HepG2 (cell line): ENCODE measurements around the gene SLC38A3. TPM values are rescaled to one million over a fixed set of nuclear protein-coding genes. Genes with fewer than 3 reads are reported as not detected.

Experiments used
- ATAC-seq: fragments of 200-7000 bp; cut with Tn5 transposase; 3 replicates; pipeline ENCODE4 v1.9.1; 2020; ENCODE audit warnings: mild to moderate bottlenecking, moderate library complexity
- BruUV-seq: library from RNA; stranded (reverse); fragments of 400-500 nt; replicated peaks from 2 replicates; lab custom pipeline; 2021; lab: Mats Ljungman, UMichigan
- CTCF ChIA-PET: fragments of 300-600 bp; formaldehyde crosslinking; extraction: SDS; loops from one replicate; lab custom pipeline; 2021; ENCODE audit warnings: low total read pairs, inconsistent platforms, low intra/inter-chr PET ratio; lab: Yijun Ruan, JAX
- POLR2A ChIA-PET: fragments of 350-600 bp; sonication (Branson Sonifier 250); formaldehyde crosslinking; loops from one replicate; lab custom pipeline; 2020; ENCODE audit warnings: antibody characterized with exemption, inconsistent platforms; lab: Yijun Ruan, JAX
- DNase-seq: peaks from one replicate; pipeline ENCODE4 v3.0.0-alpha.2; 2015; ENCODE audit warnings: low spot score
- FAIRE-seq: peaks from 3 replicates; lab custom pipeline; 2011; peaks lifted over from hg19 to GRCh38; lab: Jason Lieb, UNC
- H2AFZ ChIP-seq: one replicate; pipeline ENCODE4 v1.6.1; 2011; ENCODE audit warnings: low read length, inconsistent platforms
- H3K27ac ChIP-seq: fragments of 300-600 bp; 3 replicates; pipeline ENCODE4 v1.8.0; 2011; ENCODE audit warnings: mixed run types, mild to moderate bottlenecking, mixed read lengths, low read length, inconsistent platforms; ENCODE audit not compliant: insufficient read depth; ENCODE audit errors: extremely low read length
- H3K27me3 ChIP-seq, 2 experiments: fragments of 200-600 bp in 1 of 2; 2 replicates in 1 of 2; 3 replicates in 1 of 2; pipeline versions ENCODE4 v1.6.0 to v1.8.0; 2011; ENCODE audit warnings: low read length in 2 of 2, mild to moderate bottlenecking in 2 of 2, moderate library complexity in 2 of 2, inconsistent platforms in 1 of 2; ENCODE audit not compliant: insufficient read depth in 2 of 2, control insufficient read depth in 1 of 2
- H3K36me3 ChIP-seq, 2 experiments: fragments of 200-600 bp in 1 of 2; replicated peaks in 1 of 2; 2 replicates in 1 of 2; 3 replicates in 1 of 2; pipeline versions ENCODE4 v1.5.1 to v1.8.0; 2011; ENCODE audit warnings: low read length in 2 of 2, inconsistent platforms in 1 of 2; ENCODE audit not compliant: insufficient read depth in 2 of 2, control insufficient read depth in 1 of 2
- H3K4me1 ChIP-seq: 2 replicates; pipeline ENCODE4 v1.5.1; 2012; ENCODE audit warnings: low read length, inconsistent platforms; ENCODE audit not compliant: insufficient read depth
- H3K4me2 ChIP-seq: 2 replicates; pipeline ENCODE4 v1.6.0; 2011; ENCODE audit warnings: low read depth, low read length, inconsistent platforms
- H3K4me3 ChIP-seq, 3 experiments: fragments of 200-600 bp in 1 of 3; sonication (generic), shearing (Covaris generic) in 1 of 3; replicated peaks in 1 of 3; 2 replicates each; pipeline ENCODE4 v1.5.1; 2011 to 2016; ENCODE audit warnings: low read length in 3 of 3, inconsistent platforms in 2 of 3, low read depth in 2 of 3, mild to moderate bottlenecking in 2 of 3, control low read depth in 1 of 3, mixed read lengths in 1 of 3; ENCODE audit not compliant: insufficient read depth in 1 of 3
- H3K79me2 ChIP-seq: one replicate; pipeline ENCODE4 v1.6.1; 2011; ENCODE audit warnings: low read length, inconsistent platforms; ENCODE audit not compliant: insufficient read depth
- H3K9ac ChIP-seq: 2 replicates; pipeline ENCODE4 v1.6.0; 2011; ENCODE audit warnings: mild to moderate bottlenecking, low read depth, low read length, inconsistent platforms; ENCODE audit not compliant: insufficient read depth
- H3K9me3 ChIP-seq: 2 replicates; pipeline ENCODE4 v1.5.1; 2012; ENCODE audit warnings: mild to moderate bottlenecking, low read length
- H4K20me1 ChIP-seq: 2 replicates; pipeline ENCODE4 v1.6.0; 2011; ENCODE audit warnings: inconsistent platforms, mild to moderate bottlenecking, low read length, moderate library complexity; ENCODE audit not compliant: insufficient read depth
- IRX3 ChIP-seq: sonication (generic); formaldehyde crosslinking; IDR thresholded peaks from 2 replicates; pipeline ENCODE4 v1.8.1; 2023; ENCODE audit warnings: mild to moderate bottlenecking, low read depth, missing genetic modification reagents, borderline replicate concordance
- KDM1A ChIP-seq: IDR thresholded peaks from 2 replicates; pipeline ENCODE4 v1.6.1; 2016; ENCODE audit warnings: missing compliant biosample characterization
- PCBP1 ChIP-seq: fragments of 200-400 bp; formaldehyde crosslinking; IDR thresholded peaks from 2 replicates; pipeline ENCODE4 v1.6.1; 2017; ENCODE audit warnings: mild to moderate bottlenecking, low read depth, low read length, borderline replicate concordance
- SNAPC5 ChIP-seq: sonication (generic); formaldehyde crosslinking; IDR thresholded peaks from 2 replicates; pipeline ENCODE4 v1.8.1; 2023; ENCODE audit warnings: mild to moderate bottlenecking, missing genetic modification reagents, borderline replicate concordance
- UBTF ChIP-seq: sonication (generic); formaldehyde crosslinking; IDR thresholded peaks from 2 replicates; pipeline ENCODE4 v1.4.0; 2020; ENCODE audit warnings: mild to moderate bottlenecking, missing genetic modification reagents
- ZBTB44 ChIP-seq: sonication (generic); formaldehyde crosslinking; IDR thresholded peaks from 2 replicates; pipeline ENCODE4 v1.4.0; 2020; ENCODE audit warnings: missing genetic modification reagents
- ZC3H4 ChIP-seq: sonication (generic); formaldehyde crosslinking; IDR thresholded peaks from 2 replicates; pipeline ENCODE4 v1.4.0; 2020; ENCODE audit warnings: missing genetic modification reagents, borderline replicate concordance
- ZMAT5 ChIP-seq: sonication (generic); formaldehyde crosslinking; IDR thresholded peaks from 2 replicates; pipeline ENCODE4 v1.5.0; 2020; ENCODE audit warnings: mild to moderate bottlenecking, low read depth, missing genetic modification reagents, borderline replicate concordance
- ZNF629 ChIP-seq: sonication (generic); formaldehyde crosslinking; conservative IDR thresholded peaks from 2 replicates; pipeline ENCODE4 v1.5.0; 2020; ENCODE audit warnings: missing genetic modification reagents
- WGBS: methylation state at CpG from one replicate; pipeline ENCODE4 v1.1.6; 2017; ENCODE audit warnings: low lambda C conversion rate; 5-methylcytosine and 5-hydroxymethylcytosine counted together
- in situ Hi-C: cut with HindIII; loops from 2 replicates; pipeline ENCODE4 v1.10.0; 2017; ENCODE audit warnings: low pct_unique_long_range_greater_than_20kb; ENCODE audit not compliant: extremely low pct_ligation_motif_present
- intact Hi-C: fragments of 100-400 bp; cut with micrococcal nuclease; formaldehyde crosslinking; loops from one replicate; pipeline ENCODE4 v1.10.0; 2022; ENCODE audit not compliant: unreplicated experiment
- polyA plus RNA-seq, 8 experiments: library from polyadenylated mRNA; depleted of rRNA in 3 of 8; stranded (reverse) in 7 of 8; unstranded in 1 of 8; fragments of >200 nt; fragmentation: Illumina TruSeq in 4 of 8; extraction: Trizol in 4 of 8; gene quantifications; 2 replicates each; pipeline versions ENCODE4 v1.2.1 to v1.2.3, GENCODE V29; 2011 to 2016; ENCODE audit warnings: low read depth in 4 of 8, missing spikeins in 1 of 8, mixed read lengths in 1 of 8; ENCODE audit not compliant: insufficient read depth in 1 of 8
- total RNA-seq, 5 experiments: library from RNA; depleted of rRNA; stranded (reverse); fragments of >200 nt; fragmentation: Illumina TruSeq; extraction: Trizol; gene quantifications; 2 replicates each; pipeline ENCODE4 v1.2.3, GENCODE V29; 2016; ENCODE audit warnings: low read depth in 1 of 5

SLC38A3 gene
- total and polyA plus RNA-seq, 2 of the 13 experiments (the other 11 are each of a cell fraction or from before 2014, with no cell fraction given): 29.8 to 164 TPM

GRCh38 chr3:50251220-50251619, 46.1 kb downstream of the SLC38A3 start:
- peaks cover 5 to 20% of the 10 kb centered on the region in 2 experiments; a peak in 4 of 5 replicates for H3K36me3 ChIP-seq
- in situ Hi-C loops: no loop called here
- CTCF ChIA-PET: no interaction called here
- no peak overlapping the region for H3K4me3 ChIP-seq
- no peak for FAIRE-seq
- 98% methylated on average over 8 of the region's 8 CpGs for WGBS
- H3K79me2 ChIP-seq: peaks cover 19% of the 10 kb centered on the region
- no TSS peak for BruUV-seq
- no peak overlapping the region for H3K4me2 ChIP-seq
- peaks cover 16% of the 10 kb centered on the region for H3K4me1 ChIP-seq
- TF ChIP-seq PCBP1 (no peak), KDM1A (no peak), ZMAT5 (CRISPR knock-in tag) (no peak), ZNF629 (peak; percentile 76)
- TF ChIP-seq, all 625 proteins: peak for 1
- POLR2A ChIA-PET: interaction anchor here (1.2 to 3.2 kb wide), 2 partner anchors 9 to 15 kb away, joined by 7 to 12 read pairs; partner anchors contain the start of gene GNAI2
- Histone ChIP-seq H3K9ac (no peak overlapping the region), H3K27me3 (no peaks in the 10 kb centered on the region), H3K9me3 (no peaks in the 10 kb centered on the region), H4K20me1 (no peaks in the 10 kb centered on the region), H2AFZ (no peak overlapping the region), H3K27ac (no peak overlapping the region)
- intact Hi-C loops: no loop called here
- ATAC-seq (no peak), DNase-seq (no peak)

GRCh38 chr3:50254577-50255250, 49.6 kb downstream of the SLC38A3 start:
- CTCF ChIA-PET: no interaction called here
- ATAC-seq: no peak
- no peak overlapping the region for H3K27ac ChIP-seq
- TF ChIP-seq IRX3 (CRISPR knock-in tag) (no peak), SNAPC5 (CRISPR knock-in tag) (no peak), ZC3H4 (CRISPR knock-in tag) (no peak), UBTF (no peak), ZBTB44 (no peak)

More at GRCh38 chr3:50254577-50255250, 49.6 kb downstream of the SLC38A3 start:
- H3K9me3 ChIP-seq: no peaks in the 10 kb centered on the region
- H3K4me1 ChIP-seq: peaks cover 16% of the 10 kb centered on the region
- no peak overlapping the region for H3K4me2 ChIP-seq
- POLR2A ChIA-PET: interaction anchor here (0.8 to 1.7 kb wide), 2 partner anchors 19 to 59 kb away, joined by 3 to 6 read pairs; partner anchors contain the start of gene GNAI2
- FAIRE-seq: no peak
- intact Hi-C loops: no loop called here
- H3K4me3 ChIP-seq: no peak overlapping the region
- in situ Hi-C loops: no loop called here
- no peak overlapping the region for H2AFZ ChIP-seq
- no peak for DNase-seq
- no TSS peak for BruUV-seq
- H3K9ac ChIP-seq: no peak overlapping the region
- H3K27me3 ChIP-seq: no peaks in the 10 kb centered on the region
- 90% methylated on average over 7 of the region's 8 CpGs for WGBS
- H3K36me3 ChIP-seq: peaks cover 16 to 34% of the 10 kb centered on the region in 2 experiments
- H3K79me2 ChIP-seq: no peaks in the 10 kb centered on the region
- H4K20me1 ChIP-seq: no peaks in the 10 kb centered on the region
